Thoracic aorta (tissue), 2 donors: ENCODE measurements around the gene SLC25A51. TPM values are rescaled to one million over a fixed set of nuclear protein-coding genes. Genes with fewer than 3 reads are reported as not detected.
"Not testable (repeated sequence)": the region's sequence is repeated elsewhere in the genome, so short reads cannot be mapped to it uniquely, and the experiment has no call there.

Source experiments
- ATAC-seq: fragments of 150-250 bp; one replicate; pipeline ENCODE4 v1.8.0; 2017; ENCODE audit warnings: low read depth; ENCODE audit not compliant: insufficient number of reproducible peaks, low FRiP score
- DNase-seq: peaks from one replicate; pipeline ENCODE4 v3.0.0-alpha.2; 2020; ENCODE audit warnings: low spot score
- H3K27ac ChIP-seq, 2 donors: fragments of 200-600 bp; sonication (generic); 1 replicate in 1 of 2; 2 replicates in 1 of 2; pipeline ENCODE4 v1.5.1; 2016; ENCODE audit warnings: mild to moderate bottlenecking in 2 of 2, moderate library complexity in 2 of 2
- H3K27me3 ChIP-seq: fragments of 200-600 bp; sonication (generic); replicated peaks from 2 replicates; pipeline ENCODE4 v1.6.0; 2016; ENCODE audit warnings: mild to moderate bottlenecking; ENCODE audit not compliant: insufficient read depth
- H3K36me3 ChIP-seq: fragments of 200-600 bp; sonication (generic); one replicate; pipeline ENCODE4 v1.5.1; 2016
- H3K4me1 ChIP-seq, 2 donors: fragments of 200-600 bp; sonication (generic); 1 replicate in 1 of 2; 2 replicates in 1 of 2; pipeline versions ENCODE4 v1.5.1 to v1.6.0; 2016; ENCODE audit warnings: low read depth in 2 of 2, mild to moderate bottlenecking in 1 of 2; ENCODE audit not compliant: control insufficient read depth in 1 of 2
- H3K4me3 ChIP-seq: fragments of 200-600 bp; sonication (generic); 2 replicates; pipeline ENCODE4 v1.5.1; 2016; ENCODE audit warnings: mild to moderate bottlenecking
- H3K9me3 ChIP-seq: fragments of 200-600 bp; sonication (generic); 2 replicates; pipeline ENCODE4 v1.5.1; 2016
- total RNA-seq, 2 donors: library from RNA; depleted of rRNA; stranded (reverse); fragments of >200 nt; gene quantifications; one replicate each; pipeline versions ENCODE4 v1.1.0 to v1.2.3, GENCODE V29; 2016
- TF ChIP-seq, protein P1 (sequence below): fragments of 200-600 bp; sonication (generic); IDR thresholded peaks from one replicate; pipeline ENCODE4 v1.5.1; 2019; ENCODE audit warnings: antibody characterized with exemption

Gene SLC25A51
- total RNA-seq, 2 donors from 2014 or later: 29.9 to 39.1 TPM

DNA sequence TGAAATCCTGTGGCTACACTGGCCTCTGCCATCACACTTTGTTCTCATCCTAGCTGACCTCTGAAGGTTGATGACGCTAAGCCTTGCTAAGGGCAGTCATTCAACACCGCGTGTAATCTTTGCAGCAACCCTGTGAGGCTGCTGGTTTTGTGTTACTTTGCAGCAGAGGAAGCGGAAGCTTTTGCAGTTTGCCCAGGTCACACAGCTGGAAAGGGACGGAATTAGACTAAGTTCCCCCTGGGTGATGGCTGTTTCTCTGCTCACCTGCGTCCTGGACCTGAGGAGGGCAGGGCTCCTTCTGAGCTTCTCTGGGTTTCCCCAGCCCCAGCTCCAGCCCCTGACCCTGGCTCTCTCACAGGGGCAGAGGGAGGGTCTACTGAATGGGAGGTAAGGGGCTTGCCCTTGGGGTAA, 7.3 kb upstream of the SLC25A51 start:
- no peaks in the 10 kb centered on the region for H3K4me1 ChIP-seq
- H3K27me3 ChIP-seq: no peaks in the 10 kb centered on the region
- no peak overlapping the region for H3K4me3 ChIP-seq
- DNase-seq: no peak
- H3K9me3 ChIP-seq: no peaks in the 10 kb centered on the region
- TF ChIP-seq, protein P1, sequence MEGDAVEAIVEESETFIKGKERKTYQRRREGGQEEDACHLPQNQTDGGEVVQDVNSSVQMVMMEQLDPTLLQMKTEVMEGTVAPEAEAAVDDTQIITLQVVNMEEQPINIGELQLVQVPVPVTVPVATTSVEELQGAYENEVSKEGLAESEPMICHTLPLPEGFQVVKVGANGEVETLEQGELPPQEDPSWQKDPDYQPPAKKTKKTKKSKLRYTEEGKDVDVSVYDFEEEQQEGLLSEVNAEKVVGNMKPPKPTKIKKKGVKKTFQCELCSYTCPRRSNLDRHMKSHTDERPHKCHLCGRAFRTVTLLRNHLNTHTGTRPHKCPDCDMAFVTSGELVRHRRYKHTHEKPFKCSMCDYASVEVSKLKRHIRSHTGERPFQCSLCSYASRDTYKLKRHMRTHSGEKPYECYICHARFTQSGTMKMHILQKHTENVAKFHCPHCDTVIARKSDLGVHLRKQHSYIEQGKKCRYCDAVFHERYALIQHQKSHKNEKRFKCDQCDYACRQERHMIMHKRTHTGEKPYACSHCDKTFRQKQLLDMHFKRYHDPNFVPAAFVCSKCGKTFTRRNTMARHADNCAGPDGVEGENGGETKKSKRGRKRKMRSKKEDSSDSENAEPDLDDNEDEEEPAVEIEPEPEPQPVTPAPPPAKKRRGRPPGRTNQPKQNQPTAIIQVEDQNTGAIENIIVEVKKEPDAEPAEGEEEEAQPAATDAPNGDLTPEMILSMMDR: no peak
- no peaks in the 10 kb centered on the region for H3K36me3 ChIP-seq
- no peak for ATAC-seq
- no peak overlapping the region for H3K27ac ChIP-seq

DNA sequence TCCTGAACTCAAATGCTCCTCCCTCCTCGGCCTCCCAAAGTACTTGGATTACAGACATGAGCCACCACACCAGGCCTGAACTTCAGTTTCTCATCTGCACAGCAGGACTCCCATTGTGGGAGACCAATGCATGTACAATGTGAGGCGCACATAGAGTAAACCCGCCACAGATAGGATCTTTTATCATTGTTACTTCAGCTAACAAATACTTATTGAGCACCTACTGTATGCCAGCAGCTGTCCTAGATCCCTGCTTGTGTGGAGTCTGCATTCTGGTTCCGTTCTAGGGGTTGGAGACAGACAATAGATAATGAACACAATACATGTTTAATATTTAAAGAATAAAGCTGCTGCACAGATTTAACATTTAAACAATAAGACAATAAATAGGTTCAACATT, 6.3 kb upstream of the SLC25A51 start:
- no peak for DNase-seq
- Histone ChIP-seq H3K36me3 (no peaks in the 10 kb centered on the region), H3K27me3 (no peaks in the 10 kb centered on the region), H3K4me1 (peaks cover 0 to 1% of the 10 kb centered on the region in 2 donors), H3K9me3 (no peaks in the 10 kb centered on the region), H3K27ac (no peak overlapping the region), H3K4me3 (no peak overlapping the region)
- ATAC-seq: no peak
- TF ChIP-seq, protein P1: no peak

DNA sequence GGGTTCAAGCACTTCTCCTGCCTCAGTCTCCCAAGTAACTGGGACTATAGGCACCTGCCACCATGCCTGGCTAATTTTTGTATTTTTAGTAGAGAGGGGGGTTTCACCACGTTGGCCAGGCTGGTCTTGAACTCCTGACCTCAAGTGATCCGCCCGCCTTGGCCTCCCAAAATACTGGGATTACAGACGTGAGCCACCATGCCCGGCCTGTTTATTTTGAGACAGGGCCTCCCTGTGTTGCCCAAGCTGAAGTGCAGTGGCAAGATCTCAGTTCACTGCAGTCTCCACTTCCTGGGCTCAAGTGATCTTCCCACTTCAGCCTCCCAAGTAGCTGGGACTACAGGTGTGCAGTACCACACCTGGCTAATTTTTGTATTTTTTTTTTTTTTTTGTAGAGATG, 5.9 kb upstream of the SLC25A51 start:
- ATAC-seq, H3K27me3 ChIP-seq, H3K4me1 ChIP-seq, DNase-seq, H3K27ac ChIP-seq, H3K36me3 ChIP-seq, H3K4me3 ChIP-seq, H3K9me3 ChIP-seq: not testable (repeated sequence)

DNA sequence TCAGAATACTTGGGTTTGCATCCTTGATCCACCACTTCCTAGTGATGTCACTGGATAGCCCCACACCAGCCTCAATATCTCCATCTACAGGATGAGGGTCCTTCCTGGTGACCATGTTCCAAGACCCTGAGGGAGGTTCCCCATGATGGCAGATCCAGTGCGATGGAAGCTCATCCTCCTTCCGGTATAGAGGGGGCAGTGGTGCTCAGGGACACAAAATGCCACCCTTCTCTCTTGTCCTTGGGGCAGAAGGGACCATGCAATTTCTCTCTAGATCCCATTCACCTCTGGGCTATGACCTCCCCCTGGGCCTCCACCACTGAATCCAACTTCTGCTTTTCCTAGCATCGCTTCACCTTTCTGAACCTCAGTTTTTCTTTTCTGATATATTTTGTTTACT, 5.4 kb upstream of the SLC25A51 start:
- TF ChIP-seq, protein P1: no peak

DNA sequence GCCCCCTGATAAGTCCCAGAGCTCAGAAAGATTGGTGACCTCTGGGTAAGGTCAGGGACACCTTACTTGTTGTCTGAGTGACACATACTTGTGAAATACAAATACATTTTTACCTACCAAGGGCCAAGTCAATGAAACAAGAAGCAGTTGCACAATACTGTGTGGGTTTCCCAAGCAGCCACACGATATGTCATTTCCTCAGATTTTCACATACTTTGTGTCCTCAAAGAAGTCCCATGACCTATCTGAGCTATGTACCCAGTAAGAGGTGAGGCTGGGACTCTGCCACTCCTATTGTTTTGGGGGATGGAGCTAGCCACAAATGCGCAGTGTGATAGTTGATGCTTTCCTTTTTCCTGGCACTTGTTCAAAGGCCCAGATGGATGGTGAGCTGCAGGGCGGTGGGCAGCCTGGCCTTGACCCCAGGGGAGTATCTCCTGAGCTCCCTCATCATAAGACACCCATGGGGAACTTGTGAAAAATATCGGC, 4.8 kb upstream of the SLC25A51 start:
- DNase-seq: no peak
- Histone ChIP-seq H3K4me3 (no peak overlapping the region), H3K36me3 (no peaks in the 10 kb centered on the region), H3K27me3 (no peaks in the 10 kb centered on the region), H3K27ac (no peak overlapping the region), H3K4me1 (peaks cover 8 to 10% of the 10 kb centered on the region in 2 donors), H3K9me3 (no peaks in the 10 kb centered on the region)
- TF ChIP-seq, protein P1: no peak
- no peak for ATAC-seq

More for the DNA sequence above, 5.4 kb upstream of the SLC25A51 start:
- ATAC-seq (no peak), DNase-seq (no peak)
- Histone ChIP-seq H3K27me3 (no peaks in the 10 kb centered on the region), H3K9me3 (no peaks in the 10 kb centered on the region), H3K4me1 (peaks cover 8 to 10% of the 10 kb centered on the region in 2 donors), H3K36me3 (no peaks in the 10 kb centered on the region), H3K27ac (no peak overlapping the region), H3K4me3 (no peak overlapping the region)

DNA sequence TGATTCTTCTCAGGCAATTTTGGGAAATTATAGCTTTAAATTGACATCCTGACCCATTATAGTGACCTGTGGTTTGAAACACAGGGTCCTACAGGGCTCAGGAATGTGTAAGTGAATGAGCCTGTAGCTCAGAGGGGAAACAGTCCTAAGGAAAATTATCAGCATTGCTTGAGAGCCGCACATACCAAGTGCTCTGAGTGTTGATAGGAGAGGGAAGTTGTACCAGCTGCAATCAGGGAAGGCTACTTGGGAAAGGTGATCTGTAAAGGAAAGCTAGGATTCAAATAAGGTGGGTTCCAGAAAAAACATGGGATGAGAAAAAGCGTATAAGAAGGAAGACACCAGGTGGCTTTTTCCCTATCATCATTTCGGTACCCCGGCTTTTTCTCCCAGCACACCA, 4.4 kb upstream of the SLC25A51 start:
- TF ChIP-seq, protein P1: no peak

More for the DNA sequence above, 4.4 kb upstream of the SLC25A51 start:
- H3K4me1 ChIP-seq: peaks cover 8 to 11% of the 10 kb centered on the region in 2 donors
- no peaks in the 10 kb centered on the region for H3K9me3 ChIP-seq
- DNase-seq (no peak), ATAC-seq (no peak)
- H3K27ac ChIP-seq: no peak overlapping the region
- H3K4me3 ChIP-seq: no peak overlapping the region
- H3K27me3 ChIP-seq: no peaks in the 10 kb centered on the region
- H3K36me3 ChIP-seq: no peaks in the 10 kb centered on the region
